ENCODE results near the gene KLHL11.
A peak's percentile ranks its signal among the peaks of the same experiment; 100 is the strongest.
"Not testable (repeated sequence)": the region's sequence is repeated elsewhere in the genome, so short reads cannot be mapped to it uniquely, and the experiment has no call there.

KLHL11 gene

DNA sequence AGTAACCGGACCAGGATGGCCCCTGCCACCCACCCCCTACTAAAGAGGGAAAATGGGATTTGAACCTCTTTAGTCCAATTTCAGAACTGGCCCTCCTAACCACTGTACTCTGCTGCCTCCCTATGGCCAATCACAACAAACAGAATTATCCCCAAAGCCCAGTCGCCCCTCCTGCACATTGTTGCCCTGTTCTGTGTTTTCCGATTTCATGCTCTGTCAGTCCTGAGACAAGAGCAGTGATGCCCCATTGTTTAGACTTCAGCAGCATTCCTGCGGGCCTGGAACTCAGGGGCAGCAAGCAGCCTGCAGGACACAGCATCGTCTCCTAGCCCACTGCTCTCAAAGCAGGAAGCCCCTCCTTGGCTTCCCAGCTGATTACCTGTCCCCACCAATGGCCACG, 20.5 kb upstream of the KLHL11 start:
- DNase-seq: no peak

DNA sequence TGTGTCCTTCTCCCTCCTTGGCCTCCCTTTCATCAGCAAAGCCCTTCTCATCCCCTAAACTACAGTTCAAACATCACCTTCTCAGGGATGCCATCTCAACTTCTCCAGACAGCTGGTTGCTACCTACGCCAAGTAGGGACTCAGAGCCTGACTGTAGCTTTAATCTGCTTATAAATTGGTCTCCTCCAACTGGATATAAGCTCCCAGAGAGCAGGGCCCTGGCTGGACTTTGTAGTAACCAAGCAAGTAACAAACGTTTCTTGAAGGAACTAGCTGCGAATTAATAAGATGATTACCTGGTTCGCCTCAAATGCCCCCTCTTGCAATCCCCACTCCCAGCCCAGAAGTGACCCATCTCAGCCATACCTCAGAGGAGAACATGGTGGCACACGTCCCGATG, 17.5 kb upstream of the KLHL11 start:
- no peak for DNase-seq

- no peak for DNase-seq
Observed at GRCh38 chr17:41880130-41880529, 14.9 kb upstream of the KLHL11 start.

- not testable (repeated sequence) for DNase-seq
Observed at GRCh38 chr17:41874293-41874670, 9.1 kb upstream of the KLHL11 start.

GRCh38 chr17:41873559-41874292, 8.5 kb upstream of the KLHL11 start:
- no peak for DNase-seq

DNA sequence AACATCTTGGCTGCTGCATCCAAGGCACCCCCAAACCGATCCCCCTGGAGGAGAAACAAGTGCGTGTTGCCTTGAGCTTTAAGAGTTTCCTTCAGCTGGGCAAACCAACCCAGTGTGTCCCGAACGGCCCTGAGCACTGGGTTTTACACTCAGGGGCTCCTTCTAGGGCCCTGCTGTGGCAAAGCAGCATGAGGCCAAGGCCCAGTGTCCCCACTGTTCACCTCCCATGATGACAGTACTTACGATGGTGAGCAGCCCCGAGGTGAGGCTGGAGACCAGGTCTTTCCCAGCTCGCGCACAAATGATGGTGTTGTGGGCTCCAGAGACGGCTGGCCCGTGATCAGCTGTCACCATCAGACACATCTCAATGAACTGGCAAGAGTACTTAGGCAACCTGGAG, 6.6 kb upstream of the KLHL11 start:
- DNase-seq: no peak

GRCh38 chr17:41870627-41871026, 5.4 kb upstream of the KLHL11 start:
- DNase-seq: no peak

- no peak for DNase-seq
Observed at GRCh38 chr17:41870097-41870496, 4.9 kb upstream of the KLHL11 start.

DNA sequence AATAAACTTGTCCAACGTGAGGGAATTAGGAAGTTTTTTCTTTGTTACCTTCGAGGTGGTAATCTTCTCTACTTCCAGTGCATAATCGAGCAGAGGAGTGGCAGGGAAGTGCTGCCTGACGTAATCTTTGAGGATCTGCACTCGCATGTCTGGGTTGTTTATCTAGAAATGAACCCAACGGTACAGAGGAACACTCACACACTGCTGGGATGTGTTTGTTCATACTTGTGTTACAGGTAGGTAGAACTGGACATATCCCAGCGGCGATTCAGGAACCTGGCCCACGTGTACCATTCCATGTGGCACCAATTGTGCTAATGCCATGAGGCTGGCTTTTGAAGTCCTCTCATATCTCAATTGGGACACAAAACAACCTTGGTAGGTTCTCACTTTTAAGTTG, 4.2 kb upstream of the KLHL11 start:
- DNase-seq: no peak

- DNase-seq: no peak
Observed at GRCh38 chr17:41868568-41868967, 3.3 kb upstream of the KLHL11 start.

GRCh38 chr17:41865596-41865893, 322 bp upstream of the KLHL11 start:
- no peak for DNase-seq

- DNase-seq: no peak
Observed at GRCh38 chr17:41864498-41864835, 756 bp downstream of the KLHL11 start.

GRCh38 chr17:41863074-41863848, 2.0 kb downstream of the KLHL11 start:
- no peak for DNase-seq

- DNase-seq: no peak
Observed at GRCh38 chr17:41860254-41860931, 4.8 kb downstream of the KLHL11 start.

DNA sequence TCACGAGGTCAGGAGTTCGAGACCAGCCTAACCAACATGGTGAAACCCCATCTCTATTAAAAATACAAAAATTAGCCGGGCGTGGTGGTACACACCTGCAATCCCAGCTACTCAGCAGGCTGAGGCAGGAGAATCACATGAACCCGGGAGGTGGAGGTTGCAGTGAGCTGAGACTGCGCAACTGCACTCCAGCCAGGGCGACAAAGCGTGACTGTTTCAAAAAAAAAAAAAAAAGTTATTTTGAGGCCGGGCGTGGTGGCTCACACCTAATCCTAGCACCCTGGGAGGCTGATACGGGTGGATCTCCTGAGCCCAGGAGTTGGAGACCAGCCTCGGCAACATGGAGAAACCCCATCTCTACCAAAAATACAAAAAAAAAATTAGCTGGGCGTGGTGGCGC, 13.8 kb downstream of the KLHL11 start:
- not testable (repeated sequence) for DNase-seq

DNA sequence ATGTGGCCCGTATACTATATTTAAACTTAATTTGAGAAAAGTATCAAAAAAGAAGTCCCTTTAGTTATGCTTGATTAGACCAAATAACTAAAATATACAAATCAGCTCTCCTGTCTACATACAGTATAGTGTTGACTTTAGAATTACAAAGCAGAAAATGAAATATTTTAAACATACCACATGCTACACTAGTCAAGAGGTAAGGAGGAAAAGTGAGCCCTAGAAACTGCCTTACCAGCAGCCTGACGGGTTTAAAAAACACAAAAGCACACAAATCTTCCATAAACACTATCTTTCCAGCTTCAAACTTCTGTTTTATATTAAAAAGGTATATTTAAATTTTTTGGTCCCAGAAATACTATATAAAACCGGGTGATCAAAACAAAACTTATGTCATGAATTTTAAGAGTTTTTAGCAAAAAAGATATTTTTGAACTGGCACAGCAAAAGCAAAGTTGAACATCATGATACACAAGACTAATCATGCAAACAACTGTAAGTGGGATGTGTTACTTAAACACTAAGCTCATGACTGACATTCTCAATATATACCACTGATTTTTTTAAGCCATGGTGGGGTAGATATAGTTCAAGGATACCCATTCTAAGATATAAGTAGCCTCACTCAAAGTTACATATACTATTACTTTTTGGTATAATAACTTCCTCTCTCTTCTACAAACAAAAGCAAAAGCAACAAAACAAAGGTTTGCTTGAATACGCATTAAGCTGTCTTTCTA, 15.8 kb downstream of the KLHL11 start:
- no peak for DNase-seq

DNA sequence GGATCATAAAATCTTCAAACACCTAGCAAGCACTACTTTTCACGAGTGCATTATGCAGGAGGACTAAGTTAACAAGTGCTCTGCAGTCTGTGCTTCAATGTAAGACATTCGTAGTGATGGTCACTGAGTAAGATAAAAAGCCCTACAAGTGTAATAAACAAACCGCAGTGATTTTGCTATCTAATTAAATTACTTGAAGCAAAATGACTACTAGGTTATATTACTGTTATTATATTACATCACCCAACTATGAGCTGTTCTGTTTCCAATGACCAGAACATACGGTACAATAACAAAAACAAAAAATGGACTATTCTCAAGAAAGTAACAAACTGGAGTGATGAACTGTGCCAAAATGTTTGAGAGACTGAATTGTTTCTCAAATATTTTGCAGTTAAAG, 16.4 kb downstream of the KLHL11 start:
- no peak for DNase-seq

DNA sequence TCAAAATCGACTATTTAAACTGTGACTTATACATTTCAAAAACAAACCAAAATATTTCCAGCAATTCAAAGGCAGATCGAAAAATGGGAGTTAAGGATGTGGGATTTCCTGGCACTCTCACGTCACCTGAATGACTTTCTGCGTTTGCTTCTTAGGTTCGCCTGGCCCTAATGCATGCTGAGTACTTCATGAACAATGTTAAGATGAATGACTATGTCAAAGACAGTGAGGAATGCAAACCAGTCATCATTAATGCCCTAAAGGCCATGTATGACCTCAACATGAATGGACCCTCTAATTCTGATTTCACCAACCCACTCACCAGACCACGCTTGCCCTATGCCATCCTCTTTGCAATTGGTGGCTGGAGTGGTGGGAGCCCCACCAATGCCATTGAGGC, 20.3 kb downstream of the KLHL11 start:
- no peak for DNase-seq

DNA sequence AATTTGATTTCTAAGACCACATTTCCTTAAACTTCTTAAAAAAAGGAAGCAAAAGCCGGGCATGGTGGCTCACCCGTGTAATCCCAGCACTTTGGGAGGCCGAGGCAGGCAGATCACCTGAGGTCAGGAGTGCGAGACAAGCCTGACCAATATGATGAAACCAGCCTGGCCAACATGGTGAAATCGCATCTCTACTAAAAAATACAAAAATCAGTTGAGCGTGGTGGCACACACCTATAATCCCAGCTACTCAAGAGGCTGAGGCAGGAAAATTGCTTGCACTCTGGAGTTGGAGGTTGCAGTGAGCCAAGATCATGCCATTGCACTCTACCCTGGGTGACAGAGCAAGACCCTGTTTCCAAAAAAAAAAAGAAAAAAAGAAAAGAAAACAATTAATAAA, 24.4 kb downstream of the KLHL11 start:
- DNase-seq: not testable (repeated sequence)

GRCh38 chr17:41839448-41839847, 25.8 kb downstream of the KLHL11 start:
- not testable (repeated sequence) for DNase-seq

DNA sequence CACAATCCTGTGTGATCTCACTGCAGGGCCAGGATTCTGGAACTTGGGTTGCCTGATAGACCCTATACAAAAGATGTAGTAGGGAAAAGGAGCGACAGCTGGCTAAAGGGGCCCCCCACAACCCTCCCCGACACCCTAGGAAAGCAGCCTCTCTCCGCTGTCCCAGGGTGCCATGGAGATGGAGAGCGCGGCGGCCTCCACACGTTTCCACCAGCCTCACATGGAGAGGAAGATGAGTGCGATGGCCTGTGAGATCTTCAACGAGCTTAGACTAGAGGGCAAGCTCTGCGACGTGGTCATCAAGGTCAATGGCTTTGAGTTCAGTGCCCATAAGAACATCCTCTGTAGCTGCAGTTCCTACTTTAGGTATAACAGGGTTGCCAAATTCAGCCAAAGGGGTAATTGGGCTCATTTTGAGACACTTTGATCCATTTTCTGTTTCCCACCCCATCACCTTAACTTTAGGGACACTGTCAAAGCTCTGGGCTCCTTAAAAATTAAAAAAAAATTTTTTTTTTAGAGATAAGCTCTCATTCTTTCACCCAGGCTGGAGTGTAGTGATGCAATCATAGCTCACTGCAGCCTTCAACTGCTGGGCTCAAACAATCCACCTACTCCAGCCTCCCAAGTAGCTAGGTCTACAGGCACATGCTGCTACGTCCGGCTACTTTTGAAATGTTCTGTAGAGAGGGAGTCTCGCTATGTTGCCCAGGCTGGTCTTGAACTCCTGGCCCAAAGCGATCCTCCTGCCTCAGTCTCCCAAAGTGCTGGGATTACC, 27.3 kb downstream of the KLHL11 start, which contains the start of gene KLHL10:
KLHL10 (plus strand) TSS at position 65 of the 778 bp plus-strand sequence; CDS start at position 173, 108 bp downstream.
- no peak for DNase-seq

DNA sequence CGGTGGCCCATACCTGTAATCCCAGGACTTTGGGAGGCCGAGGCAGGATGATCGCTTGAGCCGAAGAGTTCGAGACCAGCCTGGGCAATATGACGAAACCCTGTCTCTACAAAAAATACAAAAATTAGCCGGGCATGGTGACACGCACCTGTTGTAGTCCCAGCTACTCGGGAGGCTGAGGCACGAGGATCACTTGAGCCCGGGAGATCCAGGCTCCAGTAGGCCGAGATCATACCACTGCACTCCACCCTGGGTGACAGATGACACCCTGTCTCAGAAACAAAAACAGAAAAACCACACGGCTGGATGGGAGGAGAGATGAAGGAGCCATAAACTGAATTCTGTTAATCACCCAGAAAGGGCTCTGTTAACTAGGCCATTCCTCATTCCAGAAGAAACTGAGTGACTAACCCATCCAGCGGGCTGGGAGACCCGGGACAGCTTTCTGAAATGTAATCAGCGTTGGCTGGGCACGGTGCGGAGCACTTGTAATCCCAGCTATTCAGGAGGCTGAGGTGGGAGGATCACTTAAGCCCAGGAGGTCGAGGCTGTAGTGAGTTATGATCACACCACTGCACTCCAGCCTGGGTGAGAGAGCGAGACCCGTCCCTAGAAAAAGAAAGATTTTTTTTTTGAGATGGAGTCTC, 28.6 kb downstream of the KLHL11 start:
- peak; percentile 28 for DNase-seq

All from fibroblast of skin of back (primary cell).